HCT116 (cell line): ENCODE data around the gene HELZ2. TPM values are rescaled to one million over a fixed set of nuclear protein-coding genes. Genes with fewer than 3 reads are reported as not detected.

Source experiments
- ATAC-seq: fragments of 200-7000 bp; cut with Tn5 transposase; 2 replicates; pipeline ENCODE4 v1.9.1; 2020; ENCODE audit warnings: mild to moderate bottlenecking, moderate library complexity
- BruUV-seq: library from RNA; stranded (reverse); fragments of 400-500 nt; replicated peaks from 2 replicates; lab custom pipeline; 2021; lab: Mats Ljungman, UMichigan
- CTCF ChIA-PET: fragments of 300-600 bp; sonication (Branson Sonifier 250); formaldehyde crosslinking; loops from one replicate; lab custom pipeline; 2021; ENCODE audit warnings: antibody characterized with exemption; lab: Charles Lee
- POLR2A ChIA-PET: fragments of 300-600, 350-600 bp; sonication (Branson Sonifier 250); formaldehyde crosslinking; loops from one replicate; lab custom pipeline; 2021; ENCODE audit warnings: antibody characterized with exemption; lab: Charles Lee
- RAD21 ChIA-PET, 2 experiments: fragments of 300-600 bp; sonication (Branson Sonifier 250); formaldehyde crosslinking; loops; one replicate each; lab custom pipeline; 2023; ENCODE audit warnings: low total read pairs in 2 of 2; ENCODE audit not compliant: uncharacterized antibody in 2 of 2, unreplicated experiment in 2 of 2, low non-redundant PET in 1 of 2; lab: Charles Lee
- DNase-seq: peaks from one replicate; pipeline ENCODE4 v3.0.0-alpha.2; 2010; ENCODE audit warnings: low read depth, low spot score
- H2AFZ ChIP-seq: fragments of 200-600 bp; shearing (Covaris generic), sonication (generic); 2 replicates; pipeline ENCODE4 v1.6.1; 2017; ENCODE audit warnings: low read depth, mixed run types, mixed read lengths, antibody characterized with exemption, low read length; ENCODE audit not compliant: poor library complexity, severe bottlenecking
- H3K27ac ChIP-seq: 2 replicates; pipeline ENCODE4 v1.5.1; 2012; ENCODE audit warnings: low read depth, low read length
- H3K27me3 ChIP-seq: fragments of 200-600 bp; sonication (generic); 2 replicates; pipeline ENCODE4 v1.6.1; 2016; ENCODE audit warnings: mixed run types, low read length, mixed read lengths; ENCODE audit not compliant: insufficient read depth
- H3K36me3 ChIP-seq, 2 experiments: fragments of 200-500 bp in 1 of 2; fragments of 200-600 bp in 1 of 2; sonication (Bioruptor generic) in 1 of 2; sonication (generic) in 1 of 2; 2 replicates each; pipeline versions ENCODE4 v1.5.1 to v1.6.1; 2014 to 2016; ENCODE audit warnings: low read length in 2 of 2, inconsistent platforms in 1 of 2, mixed read lengths in 1 of 2, mixed run types in 1 of 2; ENCODE audit not compliant: insufficient read depth in 2 of 2, control insufficient read depth in 1 of 2
- H3K4me1 ChIP-seq, 2 experiments: fragments of 200-600 bp in 1 of 2; sonication (generic) in 1 of 2; 2 replicates each; pipeline versions ENCODE4 v1.5.1 to v1.6.1; 2012 to 2017; ENCODE audit warnings: low read length in 2 of 2, inconsistent platforms in 1 of 2, mild to moderate bottlenecking in 1 of 2, mixed read lengths in 1 of 2, mixed run types in 1 of 2, moderate library complexity in 1 of 2; ENCODE audit not compliant: insufficient read depth in 2 of 2, control insufficient read depth in 1 of 2
- H3K4me2 ChIP-seq: fragments of 200-600 bp; sonication (generic); 2 replicates; pipeline ENCODE4 v1.6.1; 2017; ENCODE audit warnings: mixed run types, low read length, mixed read lengths
- H3K4me3 ChIP-seq, 2 experiments: fragments of 200-600 bp in 1 of 2; sonication (generic) in 1 of 2; replicated peaks in 1 of 2; 2 replicates each; pipeline ENCODE4 v1.5.1; 2011 to 2016; ENCODE audit warnings: low read length in 2 of 2, control low read depth in 1 of 2, low read depth in 1 of 2, mild to moderate bottlenecking in 1 of 2, mixed read lengths in 1 of 2, mixed run types in 1 of 2
- H3K79me2 ChIP-seq: fragments of 200-600 bp; sonication (generic); 2 replicates; pipeline ENCODE4 v1.6.1; 2017; ENCODE audit warnings: mild to moderate bottlenecking, mixed run types, low read length, moderate library complexity, mixed read lengths; ENCODE audit not compliant: insufficient read depth
- H3K9ac ChIP-seq: fragments of 200-600 bp; sonication (generic); 2 replicates; pipeline ENCODE4 v1.6.1; 2016; ENCODE audit warnings: low read length, mixed read lengths
- H3K9me2 ChIP-seq: fragments of 200-600 bp; sonication (generic), shearing (Covaris generic); 2 replicates; pipeline ENCODE4 v1.6.1; 2017; ENCODE audit warnings: mixed run types, mild to moderate bottlenecking, moderate library complexity; ENCODE audit not compliant: insufficient read depth
- H3K9me3 ChIP-seq, 2 experiments: fragments of 200-500 bp in 1 of 2; fragments of 200-600 bp in 1 of 2; sonication (Bioruptor generic) in 1 of 2; sonication (generic) in 1 of 2; 2 replicates each; pipeline ENCODE4 v1.6.1; 2014 to 2017; ENCODE audit warnings: low read length in 2 of 2, mixed read lengths in 2 of 2, inconsistent platforms in 1 of 2, low read depth in 1 of 2, mild to moderate bottlenecking in 1 of 2, mixed run types in 1 of 2, moderate library complexity in 1 of 2; ENCODE audit not compliant: control insufficient read depth in 1 of 2, insufficient read depth in 1 of 2
- H4K20me1 ChIP-seq: fragments of 200-600 bp; sonication (generic), shearing (Covaris generic); 2 replicates; pipeline ENCODE4 v1.6.1; 2017; ENCODE audit warnings: mixed run types, mild to moderate bottlenecking, moderate library complexity; ENCODE audit not compliant: insufficient read depth
- CEBPB ChIP-seq: IDR thresholded peaks from 2 replicates; pipeline ENCODE4 v1.6.1; 2012; ENCODE audit warnings: low read depth
- EGR1 ChIP-seq: IDR thresholded peaks from 2 replicates; pipeline ENCODE4 v1.6.1; 2012; ENCODE audit warnings: low read depth
- ELF1 ChIP-seq: IDR thresholded peaks from 2 replicates; pipeline ENCODE4 v1.6.1; 2012; ENCODE audit warnings: low read depth, borderline replicate concordance
- EZH2phosphoT487 ChIP-seq: fragments of 200-600 bp; IDR thresholded peaks from 2 replicates; pipeline ENCODE4 v1.6.1; 2018; ENCODE audit warnings: antibody characterized with exemption, borderline replicate concordance
- FOSL1 ChIP-seq: IDR thresholded peaks from 2 replicates; pipeline ENCODE4 v1.6.1; 2012; ENCODE audit warnings: low read depth
- POLR2A ChIP-seq: IDR thresholded peaks from 2 replicates; pipeline ENCODE4 v1.7.0; 2011; ENCODE audit warnings: borderline replicate concordance; ENCODE audit not compliant: insufficient read depth, insufficient read length; ENCODE audit errors: extremely low read depth
- RAD21 ChIP-seq: IDR thresholded peaks from 2 replicates; pipeline ENCODE4 v1.6.1; 2012; ENCODE audit warnings: low read depth, mild to moderate bottlenecking
- SIN3A ChIP-seq: IDR thresholded peaks from 2 replicates; pipeline ENCODE4 v1.6.1; 2012; ENCODE audit warnings: low read depth
- SP1 ChIP-seq: IDR thresholded peaks from 2 replicates; pipeline ENCODE4 v1.6.1; 2012; ENCODE audit warnings: low read depth
- SRF ChIP-seq: IDR thresholded peaks from 2 replicates; pipeline ENCODE4 v1.6.1; 2012; ENCODE audit warnings: low read depth
- YY1 ChIP-seq: IDR thresholded peaks from 2 replicates; pipeline ENCODE4 v1.6.1; 2011; ENCODE audit warnings: low read length, low read depth, moderate library complexity, mild to moderate bottlenecking; ENCODE audit not compliant: insufficient replicate concordance; ENCODE audit errors: extremely low read depth
- ZFX ChIP-seq: fragments of 450-650 bp; IDR thresholded peaks from 2 replicates; pipeline ENCODE4 v1.6.1; 2017
- ZNF274 ChIP-seq: fragments of 200-500 bp; sonication (Bioruptor generic); IDR thresholded peaks from 2 replicates; pipeline ENCODE4 v1.6.1; 2014; ENCODE audit warnings: mild to moderate bottlenecking, low read depth, low read length, inconsistent platforms
- intact Hi-C: fragments of 100-400 bp; cut with micrococcal nuclease; formaldehyde crosslinking; loops from 2 replicates; pipeline ENCODE4 v1.10.0; 2022
- total RNA-seq: library from RNA; stranded (reverse); gene quantifications from one replicate; pipeline ENCODE4 v1.2.1, GENCODE V29; 2021; ENCODE audit not compliant: unreplicated experiment
- TF ChIP-seq, protein P1 (sequence below): IDR thresholded peaks from 2 replicates; pipeline ENCODE4 v1.6.1; 2012
- TF ChIP-seq, protein P2 (sequence below): IDR thresholded peaks from 2 replicates; pipeline ENCODE4 v1.6.1; 2012; ENCODE audit warnings: low read depth
- TF ChIP-seq, protein P3 (sequence below), 3 experiments: fragments of 200-600 bp in 1 of 3; sonication (generic) in 1 of 3; IDR thresholded peaks in 2 of 3; conservative IDR thresholded peaks in 1 of 3; 2 replicates each; pipeline ENCODE4 v1.5.1; 2012 to 2017; ENCODE audit warnings: low read depth in 2 of 3, low read length in 2 of 3, antibody characterized with exemption in 1 of 3, borderline replicate concordance in 1 of 3, control low read depth in 1 of 3, mild to moderate bottlenecking in 1 of 3, mixed read lengths in 1 of 3, mixed run types in 1 of 3, moderate library complexity in 1 of 3; ENCODE audit not compliant: insufficient read depth in 1 of 3
- TF ChIP-seq, protein P4 (sequence below): IDR thresholded peaks from 2 replicates; pipeline ENCODE4 v1.6.1; 2011; ENCODE audit warnings: mild to moderate bottlenecking, low read length, moderate library complexity; ENCODE audit not compliant: insufficient replicate concordance; ENCODE audit errors: extremely low read depth

HELZ2 gene
- total RNA-seq, 1 experiment from 2014 or later = 44.0 TPM

DNA sequence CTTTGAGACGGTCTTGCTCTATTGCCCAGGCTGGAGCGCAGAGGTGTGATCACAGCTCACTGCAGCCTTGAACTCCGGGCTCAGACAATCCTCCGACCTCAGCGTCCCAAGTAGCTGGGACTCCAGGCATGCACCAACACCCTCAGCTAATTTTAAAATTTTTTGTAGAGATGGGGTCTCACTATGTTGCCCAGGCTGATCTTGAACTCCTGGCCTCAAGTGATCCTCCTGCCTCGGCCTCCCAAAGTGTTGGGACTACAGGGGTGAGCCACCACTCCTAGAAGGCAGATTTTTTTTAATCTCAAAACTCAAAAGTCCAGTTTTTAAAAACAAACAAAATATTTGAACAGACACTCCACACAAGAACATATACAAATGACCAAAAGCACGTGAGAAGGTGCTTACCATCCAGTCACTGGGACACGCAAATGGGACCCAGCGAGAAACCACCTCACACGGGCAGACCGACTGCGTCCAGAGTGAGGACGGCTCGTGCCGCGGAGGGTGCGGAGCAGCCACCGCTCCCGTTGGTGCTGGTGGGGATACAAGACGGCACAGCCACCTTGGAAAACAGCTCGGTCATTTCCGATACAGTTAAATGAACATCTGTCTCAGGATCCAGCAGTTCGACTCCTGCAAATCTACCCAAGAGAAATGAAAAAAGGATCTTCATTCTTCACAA lies 8.5 kb upstream of the HELZ2 start:
- Histone ChIP-seq H3K4me3 (no peak overlapping the region), H3K4me2 (no peak overlapping the region), H4K20me1 (no peaks in the 10 kb centered on the region), H3K9me3 (no peaks in the 10 kb centered on the region), H3K4me1 (peaks cover 0 to 8% of the 10 kb centered on the region in 2 experiments; a peak in 1 of 4 replicates), H3K9ac (no peak overlapping the region), H3K27me3 (no peaks in the 10 kb centered on the region), H2AFZ (no peak overlapping the region), H3K36me3 (no peaks in the 10 kb centered on the region), H3K27ac (no peak overlapping the region), H3K9me2 (no peaks in the 10 kb centered on the region), H3K79me2 (no peaks in the 10 kb centered on the region)
- ChIA-PET RAD21 (no interaction called here), POLR2A (interaction anchor here (0.6 to 0.7 kb wide), 2 partner anchors 8 to 44 kb away, joined by 3 read pairs; partner anchors contain the start of gene HELZ2), CTCF (interaction anchor here (1.4 kb wide), 1 partner anchor 9 kb away, joined by 3 read pairs; no protein-coding TSS in a partner anchor)
- no TSS peak for BruUV-seq
- intact Hi-C loops = loop anchor here (5.0 kb wide), 1 partner anchor 115 kb away; the partner anchor contains the start of gene TNFRSF6B
- no peak for TF ChIP-seq EZH2phosphoT487
- TF ChIP-seq, protein P1, sequence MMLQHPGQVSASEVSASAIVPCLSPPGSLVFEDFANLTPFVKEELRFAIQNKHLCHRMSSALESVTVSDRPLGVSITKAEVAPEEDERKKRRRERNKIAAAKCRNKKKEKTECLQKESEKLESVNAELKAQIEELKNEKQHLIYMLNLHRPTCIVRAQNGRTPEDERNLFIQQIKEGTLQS = no peak
- TF ChIP-seq, protein P2, sequence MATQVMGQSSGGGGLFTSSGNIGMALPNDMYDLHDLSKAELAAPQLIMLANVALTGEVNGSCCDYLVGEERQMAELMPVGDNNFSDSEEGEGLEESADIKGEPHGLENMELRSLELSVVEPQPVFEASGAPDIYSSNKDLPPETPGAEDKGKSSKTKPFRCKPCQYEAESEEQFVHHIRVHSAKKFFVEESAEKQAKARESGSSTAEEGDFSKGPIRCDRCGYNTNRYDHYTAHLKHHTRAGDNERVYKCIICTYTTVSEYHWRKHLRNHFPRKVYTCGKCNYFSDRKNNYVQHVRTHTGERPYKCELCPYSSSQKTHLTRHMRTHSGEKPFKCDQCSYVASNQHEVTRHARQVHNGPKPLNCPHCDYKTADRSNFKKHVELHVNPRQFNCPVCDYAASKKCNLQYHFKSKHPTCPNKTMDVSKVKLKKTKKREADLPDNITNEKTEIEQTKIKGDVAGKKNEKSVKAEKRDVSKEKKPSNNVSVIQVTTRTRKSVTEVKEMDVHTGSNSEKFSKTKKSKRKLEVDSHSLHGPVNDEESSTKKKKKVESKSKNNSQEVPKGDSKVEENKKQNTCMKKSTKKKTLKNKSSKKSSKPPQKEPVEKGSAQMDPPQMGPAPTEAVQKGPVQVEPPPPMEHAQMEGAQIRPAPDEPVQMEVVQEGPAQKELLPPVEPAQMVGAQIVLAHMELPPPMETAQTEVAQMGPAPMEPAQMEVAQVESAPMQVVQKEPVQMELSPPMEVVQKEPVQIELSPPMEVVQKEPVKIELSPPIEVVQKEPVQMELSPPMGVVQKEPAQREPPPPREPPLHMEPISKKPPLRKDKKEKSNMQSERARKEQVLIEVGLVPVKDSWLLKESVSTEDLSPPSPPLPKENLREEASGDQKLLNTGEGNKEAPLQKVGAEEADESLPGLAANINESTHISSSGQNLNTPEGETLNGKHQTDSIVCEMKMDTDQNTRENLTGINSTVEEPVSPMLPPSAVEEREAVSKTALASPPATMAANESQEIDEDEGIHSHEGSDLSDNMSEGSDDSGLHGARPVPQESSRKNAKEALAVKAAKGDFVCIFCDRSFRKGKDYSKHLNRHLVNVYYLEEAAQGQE = no peak
- no peak for TF ChIP-seq ZNF274
- TF ChIP-seq, protein P3, sequence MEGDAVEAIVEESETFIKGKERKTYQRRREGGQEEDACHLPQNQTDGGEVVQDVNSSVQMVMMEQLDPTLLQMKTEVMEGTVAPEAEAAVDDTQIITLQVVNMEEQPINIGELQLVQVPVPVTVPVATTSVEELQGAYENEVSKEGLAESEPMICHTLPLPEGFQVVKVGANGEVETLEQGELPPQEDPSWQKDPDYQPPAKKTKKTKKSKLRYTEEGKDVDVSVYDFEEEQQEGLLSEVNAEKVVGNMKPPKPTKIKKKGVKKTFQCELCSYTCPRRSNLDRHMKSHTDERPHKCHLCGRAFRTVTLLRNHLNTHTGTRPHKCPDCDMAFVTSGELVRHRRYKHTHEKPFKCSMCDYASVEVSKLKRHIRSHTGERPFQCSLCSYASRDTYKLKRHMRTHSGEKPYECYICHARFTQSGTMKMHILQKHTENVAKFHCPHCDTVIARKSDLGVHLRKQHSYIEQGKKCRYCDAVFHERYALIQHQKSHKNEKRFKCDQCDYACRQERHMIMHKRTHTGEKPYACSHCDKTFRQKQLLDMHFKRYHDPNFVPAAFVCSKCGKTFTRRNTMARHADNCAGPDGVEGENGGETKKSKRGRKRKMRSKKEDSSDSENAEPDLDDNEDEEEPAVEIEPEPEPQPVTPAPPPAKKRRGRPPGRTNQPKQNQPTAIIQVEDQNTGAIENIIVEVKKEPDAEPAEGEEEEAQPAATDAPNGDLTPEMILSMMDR (IDR thresholded peaks at IDR 0.05 in 2 of 3, conservative IDR thresholded peaks at IDR 0.05 in 1 of 3; ENCODE audit: borderline replicate concordance in 1 of 3, insufficient read depth in 1 of 3, low read depth in 2 of 3, low read length in 2 of 3) = no peak
- no peak for TF ChIP-seq RAD21
- TF ChIP-seq FOSL1 = no peak
- TF ChIP-seq, protein P4, sequence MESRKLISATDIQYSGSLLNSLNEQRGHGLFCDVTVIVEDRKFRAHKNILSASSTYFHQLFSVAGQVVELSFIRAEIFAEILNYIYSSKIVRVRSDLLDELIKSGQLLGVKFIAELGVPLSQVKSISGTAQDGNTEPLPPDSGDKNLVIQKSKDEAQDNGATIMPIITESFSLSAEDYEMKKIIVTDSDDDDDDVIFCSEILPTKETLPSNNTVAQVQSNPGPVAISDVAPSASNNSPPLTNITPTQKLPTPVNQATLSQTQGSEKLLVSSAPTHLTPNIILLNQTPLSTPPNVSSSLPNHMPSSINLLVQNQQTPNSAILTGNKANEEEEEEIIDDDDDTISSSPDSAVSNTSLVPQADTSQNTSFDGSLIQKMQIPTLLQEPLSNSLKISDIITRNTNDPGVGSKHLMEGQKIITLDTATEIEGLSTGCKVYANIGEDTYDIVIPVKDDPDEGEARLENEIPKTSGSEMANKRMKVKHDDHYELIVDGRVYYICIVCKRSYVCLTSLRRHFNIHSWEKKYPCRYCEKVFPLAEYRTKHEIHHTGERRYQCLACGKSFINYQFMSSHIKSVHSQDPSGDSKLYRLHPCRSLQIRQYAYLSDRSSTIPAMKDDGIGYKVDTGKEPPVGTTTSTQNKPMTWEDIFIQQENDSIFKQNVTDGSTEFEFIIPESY = no peak
- TF ChIP-seq YY1 = no peak
- TF ChIP-seq ELF1 = no peak
- TF ChIP-seq SIN3A = no peak
- no peak for TF ChIP-seq SP1
- TF ChIP-seq POLR2A = no peak
- no peak for TF ChIP-seq SRF
- TF ChIP-seq ZFX = no peak
- no peak for TF ChIP-seq EGR1
- no peak for TF ChIP-seq CEBPB
- ATAC-seq (no peak), DNase-seq (no peak)
